AG04449 (cell line): ENCODE results near the gene FHOD3.

ENCODE experiments used
- CTCF ChIA-PET: fragments of 350-600 bp; formaldehyde crosslinking; extraction: SDS; loops from one replicate; lab custom pipeline; 2021; ENCODE audit warnings: antibody characterized with exemption; lab: Yijun Ruan, JAX
- POLR2A ChIA-PET: fragments of 400-600, 350-600 bp; formaldehyde crosslinking; extraction: SDS; loops from one replicate; lab custom pipeline; 2020; ENCODE audit warnings: antibody characterized with exemption, inconsistent platforms; lab: Yijun Ruan, JAX
- DNase-seq: peaks from one replicate; pipeline ENCODE4 v3.0.0-alpha.2; 2010; ENCODE audit warnings: low read depth, low spot score
- H3K4me3 ChIP-seq: 2 replicates; pipeline ENCODE4 v1.5.1; 2011; ENCODE audit warnings: low read depth, mild to moderate bottlenecking, control low read depth, low read length
- TF ChIP-seq, protein P1 (sequence below): IDR thresholded peaks from one replicate; pipeline ENCODE4 v1.5.1; 2011; ENCODE audit warnings: mild to moderate bottlenecking, moderate library complexity, low read length, control low read depth, inconsistent platforms; ENCODE audit not compliant: insufficient read depth; ENCODE audit errors: missing control alignments

The FHOD3 gene

DNA sequence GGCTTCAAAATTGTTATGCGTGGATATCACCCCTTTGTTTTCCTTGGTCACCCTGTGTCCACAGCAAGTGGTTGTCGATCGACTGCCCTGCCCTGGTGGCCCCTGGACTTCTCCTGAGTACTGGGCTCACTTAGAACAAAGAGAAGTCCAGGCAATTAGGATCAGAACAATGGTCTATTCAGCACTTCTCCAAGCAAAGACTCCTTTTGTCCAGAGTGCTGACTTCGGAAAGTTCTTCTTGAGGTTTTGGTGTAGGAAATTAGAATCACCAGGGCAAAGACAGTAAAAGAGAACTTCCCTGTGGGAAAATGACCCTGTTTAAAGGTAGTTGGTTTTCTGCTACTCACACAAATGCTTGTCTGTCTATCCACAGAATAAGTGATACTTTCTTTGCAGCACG, 173.9 kb downstream of the FHOD3 start:
- TF ChIP-seq, protein P1, sequence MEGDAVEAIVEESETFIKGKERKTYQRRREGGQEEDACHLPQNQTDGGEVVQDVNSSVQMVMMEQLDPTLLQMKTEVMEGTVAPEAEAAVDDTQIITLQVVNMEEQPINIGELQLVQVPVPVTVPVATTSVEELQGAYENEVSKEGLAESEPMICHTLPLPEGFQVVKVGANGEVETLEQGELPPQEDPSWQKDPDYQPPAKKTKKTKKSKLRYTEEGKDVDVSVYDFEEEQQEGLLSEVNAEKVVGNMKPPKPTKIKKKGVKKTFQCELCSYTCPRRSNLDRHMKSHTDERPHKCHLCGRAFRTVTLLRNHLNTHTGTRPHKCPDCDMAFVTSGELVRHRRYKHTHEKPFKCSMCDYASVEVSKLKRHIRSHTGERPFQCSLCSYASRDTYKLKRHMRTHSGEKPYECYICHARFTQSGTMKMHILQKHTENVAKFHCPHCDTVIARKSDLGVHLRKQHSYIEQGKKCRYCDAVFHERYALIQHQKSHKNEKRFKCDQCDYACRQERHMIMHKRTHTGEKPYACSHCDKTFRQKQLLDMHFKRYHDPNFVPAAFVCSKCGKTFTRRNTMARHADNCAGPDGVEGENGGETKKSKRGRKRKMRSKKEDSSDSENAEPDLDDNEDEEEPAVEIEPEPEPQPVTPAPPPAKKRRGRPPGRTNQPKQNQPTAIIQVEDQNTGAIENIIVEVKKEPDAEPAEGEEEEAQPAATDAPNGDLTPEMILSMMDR, result no peak
- H3K4me3 ChIP-seq, result no peak overlapping the region
- POLR2A ChIA-PET, result no interaction called here
- CTCF ChIA-PET, result interaction anchor here (1.5 kb wide), 1 partner anchor 14 kb away, joined by 4 read pairs; no protein-coding TSS in a partner anchor
- no peak for DNase-seq

DNA sequence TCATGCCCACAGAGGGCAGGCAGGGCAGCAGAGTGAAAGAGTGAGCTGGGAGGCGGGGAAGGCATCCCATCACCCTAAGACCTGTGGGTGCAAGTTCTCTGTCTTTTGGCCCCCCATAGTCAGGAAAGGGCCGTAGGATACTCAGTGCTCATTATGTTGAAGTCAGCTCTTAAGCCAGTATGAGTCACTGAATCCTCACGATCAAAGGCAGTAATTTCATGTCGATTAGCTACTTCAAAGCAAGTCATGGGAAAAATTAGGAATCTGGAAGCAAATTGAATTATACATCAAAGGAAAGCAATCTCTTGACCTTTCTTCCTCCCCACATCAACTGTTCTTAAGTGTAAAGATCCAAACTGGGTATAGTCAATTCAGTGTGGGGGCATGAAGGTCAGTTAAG, 178.9 kb downstream of the FHOD3 start:
- POLR2A ChIA-PET, result no interaction called here
- no peak for DNase-seq
- CTCF ChIA-PET, result interaction anchor here (1.1 to 1.2 kb wide), 4 partner anchors 10 to 96 kb away, joined by 3 to 4 read pairs (median 3); no protein-coding TSS in a partner anchor

DNA sequence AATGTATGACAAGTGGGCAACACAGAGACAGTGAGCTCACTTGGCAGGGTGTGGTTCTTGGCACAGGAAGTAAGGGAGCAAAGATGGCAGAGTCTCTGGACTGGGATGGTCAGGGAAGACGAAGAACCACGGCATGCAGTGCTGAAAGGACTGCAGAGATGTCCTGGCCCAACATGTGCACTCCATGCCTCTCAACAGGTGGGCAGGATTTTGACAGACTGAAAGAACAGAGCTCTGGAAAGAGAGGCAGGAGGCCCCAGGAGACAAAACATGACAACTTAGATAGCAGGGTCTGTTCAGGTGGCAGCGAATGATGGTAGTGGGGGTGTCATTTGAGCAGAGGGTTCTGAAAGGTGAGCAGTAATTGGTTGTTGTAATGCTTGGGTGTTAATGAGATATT, 180.3 kb downstream of the FHOD3 start:
- ChIA-PET POLR2A (no interaction called here), CTCF (no interaction called here)
- H3K4me3 ChIP-seq, result no peak overlapping the region
- no peak for DNase-seq
- TF ChIP-seq, protein P1, result no peak

More for the DNA sequence above, 178.9 kb downstream of the FHOD3 start:
- no peak overlapping the region for H3K4me3 ChIP-seq
- TF ChIP-seq, protein P1, result no peak

DNA sequence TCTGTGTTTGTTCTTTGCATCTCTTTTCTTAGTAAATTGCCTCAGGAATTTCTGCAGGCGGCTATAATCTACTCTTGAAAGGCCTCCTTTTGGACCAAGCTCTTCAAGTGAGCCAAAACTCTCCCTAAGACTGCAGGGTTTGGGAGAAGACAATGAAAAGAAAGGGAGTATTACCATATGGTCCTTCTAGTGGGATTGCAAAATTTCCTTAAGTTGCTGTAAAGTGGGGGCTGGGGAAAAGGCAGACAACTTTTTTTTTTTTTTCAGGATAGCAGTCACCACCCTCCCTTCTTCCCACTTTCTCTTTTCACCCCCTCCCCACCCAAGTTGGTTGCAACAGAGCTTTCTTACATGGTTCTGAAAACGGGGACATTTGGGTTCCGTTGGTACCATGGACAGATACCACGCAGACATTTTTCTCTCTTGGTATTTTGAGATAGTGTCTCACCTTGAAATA, 183.7 kb downstream of the FHOD3 start:
- CTCF ChIA-PET, result no interaction called here
- POLR2A ChIA-PET, result no interaction called here
- TF ChIP-seq, protein P1, result no peak
- H3K4me3 ChIP-seq, result no peak overlapping the region
- DNase-seq, result no peak

DNA sequence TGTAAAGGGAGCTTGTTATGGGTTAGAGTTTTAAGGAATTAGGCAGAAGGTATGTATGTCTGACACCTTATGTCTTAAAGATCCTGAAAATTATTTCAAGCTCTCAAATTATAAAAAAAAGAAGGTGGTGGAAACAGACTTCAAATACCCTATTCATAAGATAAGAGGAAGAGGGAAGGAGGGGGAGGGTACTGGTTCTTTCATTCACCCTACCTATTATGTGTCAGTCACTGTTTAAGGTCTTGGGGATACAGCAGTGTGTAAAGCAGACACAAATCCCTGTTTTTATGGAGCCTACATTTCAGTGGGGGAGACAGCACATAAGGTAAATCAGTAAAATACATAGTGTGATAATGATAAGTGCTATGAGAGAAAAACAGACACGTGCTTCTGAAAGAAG, 184.4 kb downstream of the FHOD3 start:
- CTCF ChIA-PET, result no interaction called here

DNA sequence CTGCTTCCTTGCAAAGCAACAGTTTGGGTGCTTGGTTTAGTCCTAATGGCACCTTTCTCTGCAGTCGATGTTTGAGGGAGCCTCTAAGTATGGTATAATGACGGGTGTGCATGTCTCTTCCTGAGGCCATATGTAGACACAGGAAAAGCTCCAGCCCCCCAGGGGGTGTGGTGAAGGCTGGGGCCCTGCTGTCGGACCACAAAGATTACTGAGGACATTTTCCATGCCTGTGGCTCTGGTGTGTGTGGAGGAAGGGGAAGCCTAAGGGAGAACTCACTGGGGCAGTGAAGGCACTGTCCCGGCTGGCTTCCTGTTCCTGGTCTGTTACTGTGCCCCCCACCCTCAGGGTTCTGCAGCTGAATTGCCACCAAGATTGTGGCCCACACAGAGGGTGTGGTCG, 187.1 kb downstream of the FHOD3 start:
- CTCF ChIA-PET, result no interaction called here
- TF ChIP-seq, protein P1, result no peak
- no peak overlapping the region for H3K4me3 ChIP-seq
- DNase-seq, result no peak
- POLR2A ChIA-PET, result no interaction called here

More for the DNA sequence above, 184.4 kb downstream of the FHOD3 start:
- TF ChIP-seq, protein P1, result no peak
- no peak overlapping the region for H3K4me3 ChIP-seq
- DNase-seq, result no peak
- POLR2A ChIA-PET, result no interaction called here
